ENCODE results near the gene WDR17. TPM values are rescaled to one million over a fixed set of nuclear protein-coding genes. Genes with fewer than 3 reads are reported as not detected.

Gene WDR17
- total and polyA plus RNA-seq, 2 of the 8 experiments (the other 6 are each of a cell fraction or from before 2014, with no cell fraction given) = 1.4 to 3.3 TPM

DNA sequence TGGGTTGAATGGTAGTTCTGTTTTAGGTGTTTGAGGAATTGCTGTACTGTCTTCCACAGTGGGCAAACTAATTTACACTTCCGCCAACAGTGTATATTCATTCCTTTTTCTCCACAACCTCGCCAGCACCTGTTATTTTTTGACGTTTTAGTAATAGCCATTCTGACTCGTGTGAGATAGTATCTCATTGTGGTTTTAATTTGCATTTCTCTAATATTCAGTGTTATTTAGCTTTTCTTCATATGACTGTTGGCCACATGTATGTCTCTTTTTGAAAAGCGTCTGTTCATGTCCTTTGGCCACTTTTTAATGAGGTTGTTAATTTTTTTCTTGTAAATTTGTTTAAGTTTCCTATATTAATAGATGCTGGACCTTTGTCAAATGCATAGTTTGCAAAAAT, 26.9 kb upstream of the WDR17 start:
- no peak overlapping the region for H2BK120ac ChIP-seq (replicated peaks; ENCODE audit: low read depth, low read length)
- H3K27me3 ChIP-seq (replicated peaks in 1 of 4; ENCODE audit: control insufficient read depth in 3 of 4, extremely low read depth in 1 of 4, insufficient read depth in 3 of 4, low read length in 3 of 4) = no peaks in the 10 kb centered on the region
- POLR2A ChIA-PET (ENCODE audit: partially characterized antibody) = no interaction called here
- no peak overlapping the region for H3K56ac ChIP-seq (replicated peaks; ENCODE audit: insufficient read length, low read depth, low read length)
- H3K4me3 ChIP-seq (ENCODE audit: extremely low read depth in 1 of 4, insufficient read depth in 2 of 4, low read depth in 3 of 4, low read length in 4 of 4) = no peak overlapping the region
- WGBS, 2 experiments (ENCODE audit: extremely low coverage in 1 of 2, insufficient coverage in 1 of 2, insufficient read length in 1 of 2, insufficient replicate concordance in 2 of 2, low coverage in 1 of 2, low lambda C conversion rate in 2 of 2, missing lambda C conversion rate in 1 of 2) = 96% methylated on average over 5 of the region's 5 CpGs; no CpG with 5 or more reads in 1 of the 2 experiments
- H4K8ac ChIP-seq (ENCODE audit: extremely low read depth, insufficient read depth, low read length) = no peak overlapping the region
- H3K18ac ChIP-seq (ENCODE audit: extremely low read depth, low read length) = no peak overlapping the region
- no peak overlapping the region for H4K5ac ChIP-seq (ENCODE audit: insufficient read length, low read depth, low read length)
- H2BK12ac ChIP-seq (ENCODE audit: low read depth, low read length) = no peak overlapping the region
- H3K14ac ChIP-seq (ENCODE audit: insufficient read length) = no peak overlapping the region
- H3K4me1 ChIP-seq (replicated peaks in 1 of 4; ENCODE audit: control insufficient read depth in 3 of 4, insufficient read depth in 4 of 4, low read length in 3 of 4) = no peaks in the 10 kb centered on the region
- FAIRE-seq (no peak), DNase-seq (ENCODE audit: low read depth in 1 of 2, low spot score in 2 of 2) (no peak)
- CTCF ChIA-PET (ENCODE audit: partially characterized antibody) = interaction anchor here (0.6 kb wide), 1 partner anchor 186 kb away, joined by 3 read pairs; no protein-coding TSS in a partner anchor
- H3K4me2 ChIP-seq (ENCODE audit: insufficient read depth in 1 of 2, low read depth in 2 of 2, low read length in 2 of 2) = no peak overlapping the region
- H3K79me1 ChIP-seq (ENCODE audit: low read depth, low read length) = no peaks in the 10 kb centered on the region
- no peaks in the 10 kb centered on the region for H3K23me2 ChIP-seq (ENCODE audit: low read depth, low read length)
- no peaks in the 10 kb centered on the region for H4K20me1 ChIP-seq (replicated peaks in 1 of 2; ENCODE audit: control insufficient read depth in 1 of 2, insufficient read depth in 2 of 2, low read length in 2 of 2)
- no peaks in the 10 kb centered on the region for H3K36me3 ChIP-seq (ENCODE audit: control insufficient read depth in 2 of 4, insufficient read depth in 4 of 4, low read length in 3 of 4)
- H2AK5ac ChIP-seq (ENCODE audit: low read depth, low read length) = no peak overlapping the region
- no peak overlapping the region for H3K4ac ChIP-seq (replicated peaks; ENCODE audit: insufficient read length, low read depth, low read length)
- no peak overlapping the region for H2BK5ac ChIP-seq (ENCODE audit: low read depth, low read length)
- no peak overlapping the region for H2BK20ac ChIP-seq (ENCODE audit: low read length)
- H3K79me2 ChIP-seq (ENCODE audit: control insufficient read depth in 1 of 2, insufficient read depth in 2 of 2, low read length in 2 of 2) = no peaks in the 10 kb centered on the region
- H3K23ac ChIP-seq (ENCODE audit: insufficient read length) = no peak overlapping the region
- no peak overlapping the region for H2AFZ ChIP-seq (ENCODE audit: low read length)
- H2BK15ac ChIP-seq (ENCODE audit: low read length) = no peak overlapping the region
- no peak overlapping the region for H4K91ac ChIP-seq (replicated peaks; ENCODE audit: insufficient read length, low read length)
- H3K9me3 ChIP-seq (ENCODE audit: insufficient read depth in 2 of 2, low read depth in 1 of 2, low read length in 1 of 2) = no peaks in the 10 kb centered on the region
- no peak overlapping the region for H3K27ac ChIP-seq (ENCODE audit: low read depth, low read length)
- no peak overlapping the region for H3K9ac ChIP-seq (replicated peaks in 1 of 4; ENCODE audit: extremely low read depth in 1 of 4, low read depth in 3 of 4, low read length in 3 of 4)
- TF ChIP-seq JUND (IDR thresholded peaks at IDR 0.05; ENCODE audit: low read length) (no peak), GABPA (IDR thresholded peaks at IDR 0.05; ENCODE audit: borderline replicate concordance, insufficient read depth, low read length) (no peak), FOSL1 (IDR thresholded peaks at IDR 0.05; ENCODE audit: insufficient read depth, low read depth, low read length) (no peak), ATF2 (IDR thresholded peaks at IDR 0.05; ENCODE audit: low read length) (no peak), BCL11A (IDR thresholded peaks at IDR 0.05; ENCODE audit: low read depth in 2 of 2, low read length in 2 of 2) (no peak), CTBP2 (IDR thresholded peaks at IDR 0.05; ENCODE audit: borderline replicate concordance, insufficient read depth, insufficient read length, low read length) (no peak), SUZ12 (IDR thresholded peaks at IDR 0.05; ENCODE audit: low read length) (no peak), RXRA (IDR thresholded peaks at IDR 0.05; ENCODE audit: insufficient read depth, low read depth, low read length) (no peak), RAD21 (IDR thresholded peaks at IDR 0.05 in 1 of 2, conservative IDR thresholded peaks at IDR 0.05 in 1 of 2; ENCODE audit: low read depth in 2 of 2, low read length in 2 of 2) (no peak)
- TF ChIP-seq, protein P1, sequence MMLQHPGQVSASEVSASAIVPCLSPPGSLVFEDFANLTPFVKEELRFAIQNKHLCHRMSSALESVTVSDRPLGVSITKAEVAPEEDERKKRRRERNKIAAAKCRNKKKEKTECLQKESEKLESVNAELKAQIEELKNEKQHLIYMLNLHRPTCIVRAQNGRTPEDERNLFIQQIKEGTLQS (IDR thresholded peaks at IDR 0.05; ENCODE audit: insufficient read depth, low read depth, low read length) = no peak
- TF ChIP-seq, protein P2, sequence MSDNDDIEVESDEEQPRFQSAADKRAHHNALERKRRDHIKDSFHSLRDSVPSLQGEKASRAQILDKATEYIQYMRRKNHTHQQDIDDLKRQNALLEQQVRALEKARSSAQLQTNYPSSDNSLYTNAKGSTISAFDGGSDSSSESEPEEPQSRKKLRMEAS (IDR thresholded peaks at IDR 0.05) = no peak
